GM18502 (cell line): ENCODE data around the gene ZNF415.
"Not testable (repeated sequence)": the region's sequence is repeated elsewhere in the genome, so short reads cannot be mapped to it uniquely, and the experiment has no call there.

Source experiments
- ATAC-seq: cut with Tn5 transposase; IDR thresholded peaks from one replicate; pipeline ENCODE4 v1.9.1; 2021; ENCODE audit warnings: mild to moderate bottlenecking; ENCODE audit not compliant: unreplicated experiment, poor library complexity

ZNF415 gene

GRCh38 chr19:53132141-53132991 lies at the start of gene ZNF415:
TSS of gene ZNF415 (minus strand) at chr19:53132910. CDS start at chr19:53122676, 10,234 bp downstream.
- no peak for ATAC-seq

- no peak for ATAC-seq
These were observed 49.5 kb upstream of the ZNF415 start for GRCh38 chr19:53182202-53182601.

GRCh38 chr19:53177986-53178385 lies 45.3 kb upstream of the ZNF415 start:
- ATAC-seq, result no peak

- ATAC-seq, result no peak
These were observed 40.2 kb upstream of the ZNF415 start for GRCh38 chr19:53172889-53173288.

- no peak for ATAC-seq
These were observed 33.0 kb upstream of the ZNF415 start for GRCh38 chr19:53165691-53166091.

GRCh38 chr19:53161123-53161522 lies 28.4 kb upstream of the ZNF415 start:
- no peak for ATAC-seq

GRCh38 chr19:53160350-53160749 lies 27.6 kb upstream of the ZNF415 start:
- ATAC-seq, result no peak

- no peak for ATAC-seq
These were observed 25.5 kb upstream of the ZNF415 start for GRCh38 chr19:53158119-53158656.

- no peak for ATAC-seq
These were observed 24.9 kb upstream of the ZNF415 start for GRCh38 chr19:53157626-53158025.

GRCh38 chr19:53156850-53157249 lies 24.1 kb upstream of the ZNF415 start:
- no peak for ATAC-seq

- no peak for ATAC-seq
These were observed 14.9 kb upstream of the ZNF415 start for GRCh38 chr19:53147645-53148044.

GRCh38 chr19:53140351-53140750 lies 7.6 kb upstream of the ZNF415 start:
- ATAC-seq, result no peak

GRCh38 chr19:53136432-53136831 lies 3.7 kb upstream of the ZNF415 start:
- no peak for ATAC-seq

- no peak for ATAC-seq
These were observed 983 bp downstream of the ZNF415 start for GRCh38 chr19:53131727-53132126.

GRCh38 chr19:53131085-53131590 lies 1.6 kb downstream of the ZNF415 start:
- ATAC-seq, result no peak

- ATAC-seq, result no peak
These were observed 2.2 kb downstream of the ZNF415 start for GRCh38 chr19:53130506-53130905.

GRCh38 chr19:53126733-53127526 lies 5.8 kb downstream of the ZNF415 start:
- not testable (repeated sequence) for ATAC-seq

GRCh38 chr19:53123400-53123799 lies 9.3 kb downstream of the ZNF415 start:
- no peak for ATAC-seq

GRCh38 chr19:53112286-53112685 lies 20.4 kb downstream of the ZNF415 start:
- no peak for ATAC-seq

- no peak for ATAC-seq
These were observed 23.2 kb downstream of the ZNF415 start for GRCh38 chr19:53109527-53109926.
